ENCODE data around the gene MAN2B2.
"Not testable (repeated sequence)": the region's sequence is repeated elsewhere in the genome, so short reads cannot be mapped to it uniquely, and the experiment has no call there.

MAN2B2 gene

GRCh38 chr4:6625256-6625655, 50.3 kb downstream of the MAN2B2 start:
- no peaks in the 10 kb centered on the region for H3K27me3 ChIP-seq (ENCODE audit: insufficient read depth, low read length)
- H2AK5ac ChIP-seq (ENCODE audit: low read length), result no peak overlapping the region
- no peak overlapping the region for H2BK5ac ChIP-seq (ENCODE audit: low read depth, low read length, poor library complexity)
- H3K14ac ChIP-seq (ENCODE audit: low read length), result no peak overlapping the region
- H2BK120ac ChIP-seq (ENCODE audit: insufficient read depth, low read length, poor library complexity), result no peak overlapping the region
- no peaks in the 10 kb centered on the region for H3K9me3 ChIP-seq (ENCODE audit: insufficient read depth, low read depth, low read length)
- no peak overlapping the region for H2BK12ac ChIP-seq (ENCODE audit: low read length)
- H2AFZ ChIP-seq (ENCODE audit: insufficient read depth, low read length, poor library complexity), result no peak overlapping the region
- H3K36me3 ChIP-seq (ENCODE audit: control insufficient read depth in 1 of 2, insufficient read depth in 2 of 2, low read length in 2 of 2), result peaks cover 0 to 3% of the 10 kb centered on the region in 2 experiments
- no peak overlapping the region for H4K12ac ChIP-seq (ENCODE audit: low read depth, low read length)
- no peak overlapping the region for H3K4me3 ChIP-seq (ENCODE audit: low read depth, low read length)
- H3K4me2 ChIP-seq (ENCODE audit: low read length), result no peak overlapping the region
- no peak overlapping the region for H4K91ac ChIP-seq (ENCODE audit: low read depth, low read length)
- H3K9ac ChIP-seq (ENCODE audit: low read length), result no peak overlapping the region
- H3K4ac ChIP-seq (ENCODE audit: low read depth, low read length), result no peak overlapping the region
- H3K79me2 ChIP-seq (ENCODE audit: control insufficient read depth, insufficient read depth, low read length, poor library complexity), result no peaks in the 10 kb centered on the region
- WGBS (ENCODE audit: extremely low coverage, insufficient coverage, insufficient read length), result no CpG with 5 or more reads among the region's 9 CpGs
- peak in 1 of 2 donors; percentile 70 for DNase-seq
- peaks cover 8% of the 10 kb centered on the region in 2 experiments for H3K4me1 ChIP-seq (ENCODE audit: control insufficient read depth in 1 of 2, insufficient read depth in 2 of 2, low read length in 2 of 2)
- no peak overlapping the region for H4K8ac ChIP-seq (ENCODE audit: low read depth, low read length)
- no peak overlapping the region for H3K18ac ChIP-seq (ENCODE audit: low read length)
- H3K79me1 ChIP-seq (ENCODE audit: low read length), result no peaks in the 10 kb centered on the region
- H3K23ac ChIP-seq (ENCODE audit: low read length), result no peak overlapping the region
- H3K27ac ChIP-seq (ENCODE audit: low read depth, low read length), result no peak overlapping the region

GRCh38 chr4:6626066-6626465, 51.1 kb downstream of the MAN2B2 start:
- DNase-seq, result peak; percentile 19 to 50
- H3K4me3 ChIP-seq (ENCODE audit: low read depth, low read length), result no peak overlapping the region

GRCh38 chr4:6627832-6628231, 52.8 kb downstream of the MAN2B2 start:
- no peak overlapping the region for H2BK12ac ChIP-seq (ENCODE audit: low read length)
- no peak overlapping the region for H3K4me2 ChIP-seq (ENCODE audit: low read length)
- H3K27ac ChIP-seq (ENCODE audit: low read depth, low read length), result no peak overlapping the region
- H3K4ac ChIP-seq (ENCODE audit: low read depth, low read length), result no peak overlapping the region
- H3K79me1 ChIP-seq (ENCODE audit: low read length), result no peaks in the 10 kb centered on the region
- peaks cover 8% of the 10 kb centered on the region in 2 experiments for H3K4me1 ChIP-seq (ENCODE audit: control insufficient read depth in 1 of 2, insufficient read depth in 2 of 2, low read length in 2 of 2)
- H2BK120ac ChIP-seq (ENCODE audit: insufficient read depth, low read length, poor library complexity), result no peak overlapping the region
- no peaks in the 10 kb centered on the region for H3K27me3 ChIP-seq (ENCODE audit: insufficient read depth, low read length)
- DNase-seq, result no peak
- H3K9me3 ChIP-seq (ENCODE audit: insufficient read depth, low read depth, low read length), result no peaks in the 10 kb centered on the region
- no CpG with 5 or more reads among the region's 3 CpGs for WGBS (ENCODE audit: extremely low coverage, insufficient coverage, insufficient read length)
- no peak overlapping the region for H4K12ac ChIP-seq (ENCODE audit: low read depth, low read length)
- no peak overlapping the region for H2AK5ac ChIP-seq (ENCODE audit: low read length)
- no peak overlapping the region for H3K4me3 ChIP-seq (ENCODE audit: low read depth, low read length)
- no peaks in the 10 kb centered on the region for H3K79me2 ChIP-seq (ENCODE audit: control insufficient read depth, insufficient read depth, low read length, poor library complexity)
- no peak overlapping the region for H4K91ac ChIP-seq (ENCODE audit: low read depth, low read length)
- no peak overlapping the region for H2AFZ ChIP-seq (ENCODE audit: insufficient read depth, low read length, poor library complexity)
- no peak overlapping the region for H3K14ac ChIP-seq (ENCODE audit: low read length)
- H2BK5ac ChIP-seq (ENCODE audit: low read depth, low read length, poor library complexity), result no peak overlapping the region
- no peaks in the 10 kb centered on the region for H3K36me3 ChIP-seq (ENCODE audit: control insufficient read depth in 1 of 2, insufficient read depth in 2 of 2, low read length in 2 of 2)
- H3K9ac ChIP-seq (ENCODE audit: low read length), result no peak overlapping the region
- H4K8ac ChIP-seq (ENCODE audit: low read depth, low read length), result no peak overlapping the region
- H3K23ac ChIP-seq (ENCODE audit: low read length), result no peak overlapping the region
- H3K18ac ChIP-seq (ENCODE audit: low read length), result no peak overlapping the region

More at GRCh38 chr4:6626066-6626465, 51.1 kb downstream of the MAN2B2 start:
- Histone ChIP-seq H3K9ac (ENCODE audit: low read length) (no peak overlapping the region), H2AFZ (ENCODE audit: insufficient read depth, low read length, poor library complexity) (no peak overlapping the region), H2BK120ac (ENCODE audit: insufficient read depth, low read length, poor library complexity) (no peak overlapping the region), H3K4me1 (ENCODE audit: control insufficient read depth in 1 of 2, insufficient read depth in 2 of 2, low read length in 2 of 2) (peaks cover 8% of the 10 kb centered on the region in 2 experiments), H4K12ac (ENCODE audit: low read depth, low read length) (no peak overlapping the region), H3K36me3 (ENCODE audit: control insufficient read depth in 1 of 2, insufficient read depth in 2 of 2, low read length in 2 of 2) (peaks cover 0 to under 1% of the 10 kb centered on the region in 2 experiments), H3K9me3 (ENCODE audit: insufficient read depth, low read depth, low read length) (no peaks in the 10 kb centered on the region), H3K79me2 (ENCODE audit: control insufficient read depth, insufficient read depth, low read length, poor library complexity) (no peaks in the 10 kb centered on the region), H2BK12ac (ENCODE audit: low read length) (no peak overlapping the region), H2AK5ac (ENCODE audit: low read length) (no peak overlapping the region), H4K91ac (ENCODE audit: low read depth, low read length) (no peak overlapping the region), H3K4ac (ENCODE audit: low read depth, low read length) (no peak overlapping the region), H3K23ac (ENCODE audit: low read length) (no peak overlapping the region), H3K18ac (ENCODE audit: low read length) (no peak overlapping the region), H4K8ac (ENCODE audit: low read depth, low read length) (no peak overlapping the region), H3K4me2 (ENCODE audit: low read length) (no peak overlapping the region), H3K79me1 (ENCODE audit: low read length) (no peaks in the 10 kb centered on the region), H3K14ac (ENCODE audit: low read length) (no peak overlapping the region), H3K27ac (ENCODE audit: low read depth, low read length) (no peak overlapping the region), H3K27me3 (ENCODE audit: insufficient read depth, low read length) (no peaks in the 10 kb centered on the region), H2BK5ac (ENCODE audit: low read depth, low read length, poor library complexity) (no peak overlapping the region)
- no CpG with 5 or more reads among the region's 11 CpGs for WGBS (ENCODE audit: extremely low coverage, insufficient coverage, insufficient read length)

DNA sequence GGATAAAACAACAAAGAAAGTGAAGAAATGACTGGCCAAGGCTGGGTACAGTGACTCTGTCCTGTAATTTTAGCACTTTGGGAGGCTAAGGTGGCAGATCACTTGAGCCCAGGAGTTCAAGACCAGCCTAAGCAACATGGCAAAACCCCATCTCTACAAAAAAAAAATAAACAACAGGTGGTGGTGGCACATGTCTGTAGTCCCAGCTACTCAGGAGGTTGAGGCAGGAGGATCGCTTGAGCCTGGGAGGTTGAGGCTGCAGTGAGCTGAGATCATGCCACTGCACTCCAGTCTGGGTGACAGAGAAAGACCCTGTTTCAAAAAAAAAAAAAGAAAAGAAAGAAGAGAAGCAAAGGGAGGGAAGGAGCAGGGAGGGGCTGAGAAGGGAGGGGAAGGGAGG, 53.5 kb downstream of the MAN2B2 start:
- DNase-seq; H4K12ac ChIP-seq (ENCODE audit: low read depth, low read length): not testable (repeated sequence)
- no CpG with 5 or more reads among the region's 1 CpG for WGBS (ENCODE audit: extremely low coverage, insufficient coverage, insufficient read length)

More for the DNA sequence above, 53.5 kb downstream of the MAN2B2 start:
- not testable (repeated sequence) for H3K4ac ChIP-seq (ENCODE audit: low read depth, low read length); H3K4me2 ChIP-seq (ENCODE audit: low read length); H4K8ac ChIP-seq (ENCODE audit: low read depth, low read length); H4K91ac ChIP-seq (ENCODE audit: low read depth, low read length); H2BK120ac ChIP-seq (ENCODE audit: insufficient read depth, low read length, poor library complexity); H3K79me2 ChIP-seq (ENCODE audit: control insufficient read depth, insufficient read depth, low read length, poor library complexity); H3K9me3 ChIP-seq (ENCODE audit: insufficient read depth, low read depth, low read length); H3K27me3 ChIP-seq (ENCODE audit: insufficient read depth, low read length); H3K79me1 ChIP-seq (ENCODE audit: low read length); H3K23ac ChIP-seq (ENCODE audit: low read length); H3K27ac ChIP-seq (ENCODE audit: low read depth, low read length); H3K9ac ChIP-seq (ENCODE audit: low read length); H3K36me3 ChIP-seq (ENCODE audit: control insufficient read depth in 1 of 2, insufficient read depth in 2 of 2, low read length in 2 of 2); H3K4me3 ChIP-seq (ENCODE audit: low read depth, low read length); H2BK12ac ChIP-seq (ENCODE audit: low read length); H3K14ac ChIP-seq (ENCODE audit: low read length); H2AFZ ChIP-seq (ENCODE audit: insufficient read depth, low read length, poor library complexity); H2AK5ac ChIP-seq (ENCODE audit: low read length); H2BK5ac ChIP-seq (ENCODE audit: low read depth, low read length, poor library complexity); H3K18ac ChIP-seq (ENCODE audit: low read length)
- peaks cover 8 to 11% of the 10 kb centered on the region in 2 experiments for H3K4me1 ChIP-seq (ENCODE audit: control insufficient read depth in 1 of 2, insufficient read depth in 2 of 2, low read length in 2 of 2)
